Measurements from ENCODE around the gene ABCB4. TPM values are rescaled to one million over a fixed set of nuclear protein-coding genes. Genes with fewer than 3 reads are reported as not detected.

ABCB4 gene
- total RNA-seq, 1 donor from 2014 or later: not detected

DNA sequence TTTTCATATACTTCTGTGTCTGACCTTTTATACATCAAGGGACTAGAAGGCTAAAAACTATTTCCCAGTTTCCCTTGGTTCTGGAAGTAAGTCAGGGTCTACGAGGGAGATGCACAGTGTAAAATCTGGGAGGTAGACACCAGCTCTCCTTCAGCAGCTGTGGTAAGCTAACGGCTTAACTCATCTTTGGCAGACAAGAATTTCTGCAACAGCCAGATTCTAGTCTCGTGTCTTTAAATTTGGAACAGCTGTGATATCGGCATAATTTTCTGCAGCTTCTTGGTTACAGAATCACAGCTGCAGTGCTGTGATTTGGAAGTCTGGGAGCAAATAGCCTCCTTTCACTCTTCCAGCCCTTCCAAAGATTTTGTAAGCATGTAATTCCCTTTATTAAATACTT is 37.4 kb upstream of the ABCB4 start:
- H3K4me3 ChIP-seq (ENCODE audit: low read depth, low read length): no peak overlapping the region

GRCh38 chr7:87511510-87511909 is 36.0 kb upstream of the ABCB4 start:
- H3K27me3 ChIP-seq (ENCODE audit: control insufficient read depth, insufficient read depth, low read length): no peaks in the 10 kb centered on the region
- H3K4me3 ChIP-seq (ENCODE audit: low read depth, low read length): no peak overlapping the region
- FAIRE-seq (no peak), DNase-seq (ENCODE audit: low read depth) (no peak)
- TF ChIP-seq CTCF (IDR thresholded peaks at IDR 0.05; ENCODE audit: insufficient read depth, low read length, severe bottlenecking): no peak
- H3K36me3 ChIP-seq (ENCODE audit: control insufficient read depth, insufficient read depth, low read length): no peaks in the 10 kb centered on the region

More for the DNA sequence above, 37.4 kb upstream of the ABCB4 start:
- Histone ChIP-seq H3K36me3 (ENCODE audit: control insufficient read depth, insufficient read depth, low read length) (no peaks in the 10 kb centered on the region), H3K27me3 (ENCODE audit: control insufficient read depth, insufficient read depth, low read length) (no peaks in the 10 kb centered on the region)
- TF ChIP-seq CTCF (IDR thresholded peaks at IDR 0.05; ENCODE audit: insufficient read depth, low read length, severe bottlenecking): no peak
- DNase-seq (ENCODE audit: low read depth): no peak
- no peak for FAIRE-seq

DNA sequence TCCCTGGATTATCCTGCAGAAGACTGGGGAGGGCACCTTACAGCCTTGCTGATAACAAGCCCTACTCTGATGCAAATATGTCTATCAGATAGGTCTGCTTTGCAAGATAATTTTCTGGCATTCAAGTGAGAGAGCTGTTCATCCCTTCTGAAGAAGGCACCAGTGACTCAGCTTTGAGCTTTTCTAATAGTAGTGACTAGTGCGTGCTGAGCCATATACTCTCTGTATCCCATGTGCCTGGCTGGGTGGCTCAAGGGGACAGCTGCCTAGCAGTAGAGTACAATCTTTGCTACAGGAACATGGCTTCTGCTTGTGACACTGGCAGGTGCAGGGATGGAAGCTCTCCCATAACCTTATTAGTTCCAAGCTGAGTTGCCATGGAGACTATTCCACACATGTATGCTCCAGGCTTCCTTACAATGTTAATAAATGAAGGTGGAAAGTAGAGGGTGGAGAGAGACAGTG is 35.0 kb upstream of the ABCB4 start:
- DNase-seq (ENCODE audit: low read depth) (no peak), FAIRE-seq (no peak)
- H3K4me3 ChIP-seq (ENCODE audit: low read depth, low read length): no peak overlapping the region
- TF ChIP-seq CTCF (IDR thresholded peaks at IDR 0.05; ENCODE audit: insufficient read depth, low read length, severe bottlenecking): no peak
- no peaks in the 10 kb centered on the region for H3K36me3 ChIP-seq (ENCODE audit: control insufficient read depth, insufficient read depth, low read length)
- no peaks in the 10 kb centered on the region for H3K27me3 ChIP-seq (ENCODE audit: control insufficient read depth, insufficient read depth, low read length)

DNA sequence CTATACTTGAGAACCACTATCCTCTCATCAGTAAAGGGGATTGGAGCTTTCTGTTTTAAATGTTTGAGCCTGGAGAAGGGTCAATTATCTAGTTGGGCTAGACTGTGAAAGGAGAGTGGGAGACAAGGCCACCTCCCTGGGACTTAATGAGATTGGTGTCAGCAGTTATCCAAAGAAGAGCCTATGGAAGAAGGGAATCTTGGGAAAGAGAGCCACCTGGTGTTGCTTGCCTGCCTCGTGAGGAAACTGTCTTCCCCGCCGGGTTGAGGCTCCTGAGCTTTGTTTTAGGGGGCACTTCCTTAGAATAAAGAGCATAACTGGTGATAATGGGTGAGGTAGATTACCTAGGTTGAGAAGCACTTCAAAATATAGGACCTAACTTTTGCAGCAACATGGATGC is 32.0 kb upstream of the ABCB4 start:
- FAIRE-seq (no peak), DNase-seq (ENCODE audit: low read depth) (peak; percentile 2)
- H3K36me3 ChIP-seq (ENCODE audit: control insufficient read depth, insufficient read depth, low read length): no peaks in the 10 kb centered on the region
- TF ChIP-seq CTCF (IDR thresholded peaks at IDR 0.05; ENCODE audit: insufficient read depth, low read length, severe bottlenecking): peak; percentile 47
- no peaks in the 10 kb centered on the region for H3K27me3 ChIP-seq (ENCODE audit: control insufficient read depth, insufficient read depth, low read length)
- no peak overlapping the region for H3K4me3 ChIP-seq (ENCODE audit: low read depth, low read length)

DNA sequence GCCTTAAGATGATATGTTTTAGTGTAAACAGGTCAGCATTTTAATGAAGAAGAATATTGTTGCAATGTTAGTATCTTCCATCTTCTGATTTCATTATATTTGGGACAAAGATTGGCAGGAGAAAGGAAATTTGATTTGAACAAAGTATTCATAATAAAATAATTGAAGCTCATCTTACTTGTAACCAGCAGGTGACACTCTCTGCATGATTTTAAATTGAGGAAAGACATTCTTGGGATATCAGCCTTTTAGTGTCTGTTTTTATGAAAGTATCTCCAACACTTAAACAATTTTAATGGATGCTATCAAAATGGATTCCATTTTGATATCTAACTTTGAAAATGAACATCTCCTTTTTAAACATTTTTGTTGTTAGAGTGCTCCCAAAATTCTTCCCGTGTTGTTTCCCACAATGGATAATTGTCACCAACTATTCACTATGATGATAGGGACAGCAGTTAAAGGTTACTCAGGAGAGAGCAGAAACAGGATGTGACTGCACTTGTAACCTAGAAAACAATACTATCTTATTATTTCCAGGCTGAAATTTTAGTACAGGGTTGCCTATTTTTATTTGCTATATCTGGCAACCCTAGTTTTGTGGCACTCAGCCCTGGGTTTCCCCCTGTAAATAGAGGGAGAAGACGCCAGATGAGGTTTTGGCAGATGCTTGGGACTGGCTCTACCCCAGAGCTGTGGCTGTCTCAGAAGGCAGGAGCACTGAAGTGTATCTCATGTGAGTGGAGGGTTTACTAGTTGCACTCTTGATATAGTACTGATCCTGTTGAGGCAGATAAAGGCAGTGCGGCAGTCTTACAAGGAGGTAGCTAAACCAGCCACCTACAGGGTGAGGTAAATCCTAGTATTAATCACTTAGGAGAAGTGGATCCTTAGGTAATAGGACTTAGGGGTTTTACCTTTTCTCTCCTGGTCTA is 31.0 kb upstream of the ABCB4 start:
- FAIRE-seq: no peak
- peak; percentile 33 for DNase-seq (ENCODE audit: low read depth)
- H3K36me3 ChIP-seq (ENCODE audit: control insufficient read depth, insufficient read depth, low read length): no peaks in the 10 kb centered on the region

More for the DNA sequence above, 31.0 kb upstream of the ABCB4 start:
- no peaks in the 10 kb centered on the region for H3K27me3 ChIP-seq (ENCODE audit: control insufficient read depth, insufficient read depth, low read length)
- TF ChIP-seq CTCF (IDR thresholded peaks at IDR 0.05; ENCODE audit: insufficient read depth, low read length, severe bottlenecking): peak; percentile 19
- H3K4me3 ChIP-seq (ENCODE audit: low read depth, low read length): no peak overlapping the region

Measured in bronchial epithelial cell (primary cell).